GM12878 (cell line): ENCODE results near the gene SAPCD2. TPM values are rescaled to one million over a fixed set of nuclear protein-coding genes. Genes with fewer than 3 reads are reported as not detected.
A peak's percentile ranks its signal among the peaks of the same experiment; 100 is the strongest.

ENCODE experiments used
- ATAC-seq: fragments of 200-7000 bp; cut with Tn5 transposase; 3 replicates; pipeline ENCODE4 v1.9.1; 2020; ENCODE audit warnings: mild to moderate bottlenecking, moderate library complexity
- BruUV-seq: library from RNA; stranded (reverse); fragments of 400-500 nt; replicated peaks from 2 replicates; lab custom pipeline; 2021; lab: Mats Ljungman, UMichigan
- CTCF ChIA-PET: fragments of 300-600 bp; sonication (Branson Sonifier 250); formaldehyde crosslinking; extraction: SDS; loops from one replicate; lab custom pipeline; 2021; ENCODE audit warnings: inconsistent platforms; lab: Yijun Ruan, JAX
- POLR2A ChIA-PET: fragments of 350-600 bp; formaldehyde crosslinking; extraction: SDS; loops from one replicate; lab custom pipeline; 2021; ENCODE audit warnings: inconsistent platforms; lab: Charles Lee
- RAD21 ChIA-PET: fragments of 300-600 bp; sonication (Branson Sonifier 250); formaldehyde crosslinking; loops from one replicate; lab custom pipeline; 2023; ENCODE audit warnings: antibody characterized with exemption; ENCODE audit not compliant: unreplicated experiment; lab: Charles Lee
- SMC1A ChIA-PET: fragments of 300-600 bp; sonication (Branson Sonifier 250); formaldehyde crosslinking; loops from one replicate; lab custom pipeline; 2023; ENCODE audit not compliant: unreplicated experiment, uncharacterized antibody; lab: Charles Lee
- DNase-seq: peaks from one replicate; pipeline ENCODE4 v3.0.0-alpha.2; 2011; ENCODE audit warnings: low read depth, low spot score
- FAIRE-seq: peaks from 3 replicates; lab custom pipeline; 2011; peaks lifted over from hg19 to GRCh38; lab: Jason Lieb, UNC
- H2AFZ ChIP-seq: 2 replicates; pipeline ENCODE4 v1.6.0; 2011; ENCODE audit warnings: low read depth, low read length, control low read depth; ENCODE audit not compliant: control insufficient read depth
- H3K27ac ChIP-seq: 2 replicates; pipeline ENCODE4 v1.5.1; 2011; ENCODE audit warnings: control low read depth; ENCODE audit not compliant: control insufficient read depth, insufficient read depth
- H3K27me3 ChIP-seq, 2 experiments: replicated peaks in 1 of 2; 2 replicates each; pipeline versions ENCODE4 v1.6.0 to v1.6.1; 2011; ENCODE audit warnings: low read length in 1 of 2; ENCODE audit not compliant: control insufficient read depth in 2 of 2, insufficient read depth in 2 of 2
- H3K36me3 ChIP-seq, 2 experiments: 2 replicates each; pipeline ENCODE4 v1.5.1; 2011; ENCODE audit warnings: low read length in 1 of 2; ENCODE audit not compliant: control insufficient read depth in 2 of 2, insufficient read depth in 2 of 2
- H3K4me1 ChIP-seq: 2 replicates; pipeline ENCODE4 v1.6.1; 2011; ENCODE audit warnings: mild to moderate bottlenecking, low read length, moderate library complexity, mixed read lengths; ENCODE audit not compliant: control insufficient read depth, insufficient read depth
- H3K4me2 ChIP-seq: 2 replicates; pipeline ENCODE4 v1.6.0; 2011; ENCODE audit warnings: control low read depth; ENCODE audit not compliant: control insufficient read depth, insufficient read depth
- H3K4me3 ChIP-seq: fragments of 200-600 bp; sonication (generic); 2 replicates; pipeline ENCODE4 v1.5.1; 2016
- H3K79me2 ChIP-seq: 2 replicates; pipeline ENCODE4 v1.6.0; 2011; ENCODE audit warnings: low read length; ENCODE audit not compliant: control insufficient read depth, insufficient read depth
- H3K9ac ChIP-seq: 2 replicates; pipeline ENCODE4 v1.8.0; 2011; ENCODE audit warnings: low read length, control low read depth, mixed read lengths; ENCODE audit not compliant: control insufficient read depth, insufficient read depth
- H3K9me3 ChIP-seq: replicated peaks from 3 replicates; pipeline ENCODE4 v1.5.1; 2011; ENCODE audit warnings: mild to moderate bottlenecking, low read length; ENCODE audit not compliant: control insufficient read depth, insufficient read depth
- H4K20me1 ChIP-seq: 2 replicates; pipeline ENCODE4 v1.6.0; 2011; ENCODE audit not compliant: control insufficient read depth, insufficient read depth
- ASH2L ChIP-seq: fragments of 300-600, 200-600 bp; sonication (generic); IDR thresholded peaks from 2 replicates; pipeline ENCODE4 v1.6.1; 2017; ENCODE audit warnings: low read depth, mild to moderate bottlenecking, borderline replicate concordance
- BACH1 ChIP-seq: fragments of 450-650 bp; IDR thresholded peaks from 2 replicates; pipeline ENCODE4 v1.6.1; 2017; ENCODE audit warnings: mild to moderate bottlenecking, borderline replicate concordance
- CREM ChIP-seq: IDR thresholded peaks from 2 replicates; pipeline ENCODE4 v1.6.1; 2014; ENCODE audit warnings: antibody characterized with exemption, low read depth
- EGR1 ChIP-seq, 2 experiments: IDR thresholded peaks; 1 replicate in 1 of 2; 2 replicates in 1 of 2; pipeline ENCODE4 v1.6.1; 2011 to 2012; ENCODE audit warnings: low read depth in 2 of 2, low read length in 2 of 2, borderline replicate concordance in 1 of 2, mild to moderate bottlenecking in 1 of 2, moderate library complexity in 1 of 2
- FOXM1 ChIP-seq: IDR thresholded peaks from 2 replicates; pipeline ENCODE4 v1.6.1; 2012; ENCODE audit warnings: low read depth, mild to moderate bottlenecking, inconsistent platforms, low read length, moderate library complexity
- MTA3 ChIP-seq: IDR thresholded peaks from 2 replicates; pipeline ENCODE4 v1.6.1; 2012; ENCODE audit warnings: low read length, inconsistent platforms, borderline replicate concordance
- POLR2A ChIP-seq: IDR thresholded peaks from 2 replicates; pipeline ENCODE4 v1.6.1; 2011; ENCODE audit warnings: low read depth, mild to moderate bottlenecking, low read length
- RBBP5 ChIP-seq: fragments of 200-600 bp; sonication (generic); conservative IDR thresholded peaks from 2 replicates; pipeline ENCODE4 v1.6.1; 2016
- TAF1 ChIP-seq: IDR thresholded peaks from 2 replicates; pipeline ENCODE4 v1.6.1; 2011; ENCODE audit warnings: mild to moderate bottlenecking, low read depth, low read length, borderline replicate concordance
- YY1 ChIP-seq: IDR thresholded peaks from 2 replicates; pipeline ENCODE4 v1.6.1; 2011; ENCODE audit warnings: low read depth, mild to moderate bottlenecking, low read length
- WGBS: methylation state at CpG from one replicate; pipeline ENCODE4 v1.1.6; 2016; ENCODE audit warnings: low lambda C conversion rate; ENCODE audit not compliant: insufficient replicate concordance, insufficient coverage; ENCODE audit errors: missing lambda C conversion rate; 5-methylcytosine and 5-hydroxymethylcytosine counted together
- in situ Hi-C: fragments of 300-500 bp; cut with MboI; formaldehyde crosslinking; loops from 9 replicates; pipeline ENCODE4 v1.14.3; 2018; ENCODE audit warnings: mixed read lengths
- intact Hi-C: fragments of 100-400 bp; cut with micrococcal nuclease; formaldehyde crosslinking; loops from one replicate; pipeline ENCODE4 v1.14.2; 2022; ENCODE audit not compliant: unreplicated experiment
- polyA plus RNA-seq, 11 experiments: library from polyadenylated mRNA; depleted of rRNA in 4 of 11; unstranded in 6 of 11; stranded (reverse) in 5 of 11; fragments of >200 nt; fragmentation: Nextera tagmentation in 4 of 11; fragmentation: Illumina TruSeq in 1 of 11; extraction: Ambion mirVana in 4 of 11; extraction: Trizol in 1 of 11; gene quantifications; 1 replicate in 1 of 11; 2 replicates in 10 of 11; pipeline versions ENCODE4 v1.2.1 to v1.2.3, GENCODE V29; 2011 to 2016; ENCODE audit warnings: inconsistent platforms in 2 of 11, missing spikeins in 2 of 11, low read depth in 1 of 11
- total RNA-seq, 4 experiments: library from RNA; depleted of rRNA in 3 of 4; stranded (reverse); fragments of >200 nt in 3 of 4; fragmentation: Illumina TruSeq in 1 of 4; extraction: Trizol in 1 of 4; gene quantifications; 2 replicates each; pipeline versions ENCODE4 v1.2.1 to v1.2.3, GENCODE V29; 2013 to 2021
- TF ChIP-seq, protein P1 (sequence below): fragments of 450-650 bp; IDR thresholded peaks from 2 replicates; pipeline ENCODE4 v1.6.1; 2017; ENCODE audit warnings: low read depth, mild to moderate bottlenecking, moderate library complexity
- TF ChIP-seq, protein P2 (sequence below): IDR thresholded peaks from 2 replicates; pipeline ENCODE4 v1.6.1; 2012; ENCODE audit warnings: low read depth, low read length, improper control_type of control experiment

The SAPCD2 gene
- total and polyA plus RNA-seq, 10 of the 15 experiments (the other 5 are each of a cell fraction or from before 2014, with no cell fraction given) = 1.6 to 35.2 (median 7.2) TPM

DNA sequence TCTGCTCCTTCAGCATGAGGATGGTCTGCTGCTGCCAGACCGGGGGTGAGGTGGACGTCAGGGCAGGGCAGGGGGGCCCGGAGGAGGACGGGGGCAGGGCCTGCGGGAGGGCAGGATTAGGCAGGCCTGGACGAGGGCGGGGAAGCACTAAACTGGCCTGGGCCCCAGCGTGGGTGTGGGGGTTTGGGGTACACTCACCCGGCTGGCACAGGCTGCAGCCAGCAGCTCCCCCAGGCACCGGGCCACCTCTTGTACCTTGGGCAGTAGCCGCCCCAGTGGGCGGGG, 5.5 kb downstream of the SAPCD2 start:
- in situ Hi-C loops = no loop called here
- WGBS = 77% methylated on average over 8 of the region's 12 CpGs
- no TSS peak for BruUV-seq
- H3K27me3 ChIP-seq = no peaks in the 10 kb centered on the region
- H3K4me2 ChIP-seq = no peak overlapping the region
- no peaks in the 10 kb centered on the region for H3K9me3 ChIP-seq
- H3K36me3 ChIP-seq = no peaks in the 10 kb centered on the region; a peak in 2 of 4 replicates
- H3K9ac ChIP-seq = no peak overlapping the region
- ATAC-seq (no peak), FAIRE-seq (no peak), DNase-seq (no peak)
- no peak overlapping the region for H2AFZ ChIP-seq
- CTCF ChIA-PET = interaction anchor here (0.8 to 6.4 kb wide), 4 partner anchors 17 to 278 kb away, joined by 3 to 81 read pairs (median 17); partner anchors contain the start of genes MAN1B1 and NPDC1
- RAD21 ChIA-PET = interaction anchor here (3.1 kb wide), 1 partner anchor 18 kb away, joined by 18 read pairs; the partner anchor contains the start of gene NPDC1
- no peak for TF ChIP-seq TAF1
- intact Hi-C loops = loop anchor here (1.0 to 5.0 kb wide), 3 partner anchors 16 to 278 kb away; no protein-coding TSS in a partner anchor
- H3K79me2 ChIP-seq = peaks cover 7% of the 10 kb centered on the region
- H3K4me3 ChIP-seq = no peak overlapping the region
- SMC1A ChIA-PET = interaction anchor here (1.1 to 1.2 kb wide), 2 partner anchors 31 to 117 kb away, joined by 3 to 4 read pairs; no protein-coding TSS in a partner anchor
- H3K27ac ChIP-seq = no peak overlapping the region
- H4K20me1 ChIP-seq = no peaks in the 10 kb centered on the region
- H3K4me1 ChIP-seq = peaks cover 18% of the 10 kb centered on the region
- POLR2A ChIA-PET = no interaction called here

DNA sequence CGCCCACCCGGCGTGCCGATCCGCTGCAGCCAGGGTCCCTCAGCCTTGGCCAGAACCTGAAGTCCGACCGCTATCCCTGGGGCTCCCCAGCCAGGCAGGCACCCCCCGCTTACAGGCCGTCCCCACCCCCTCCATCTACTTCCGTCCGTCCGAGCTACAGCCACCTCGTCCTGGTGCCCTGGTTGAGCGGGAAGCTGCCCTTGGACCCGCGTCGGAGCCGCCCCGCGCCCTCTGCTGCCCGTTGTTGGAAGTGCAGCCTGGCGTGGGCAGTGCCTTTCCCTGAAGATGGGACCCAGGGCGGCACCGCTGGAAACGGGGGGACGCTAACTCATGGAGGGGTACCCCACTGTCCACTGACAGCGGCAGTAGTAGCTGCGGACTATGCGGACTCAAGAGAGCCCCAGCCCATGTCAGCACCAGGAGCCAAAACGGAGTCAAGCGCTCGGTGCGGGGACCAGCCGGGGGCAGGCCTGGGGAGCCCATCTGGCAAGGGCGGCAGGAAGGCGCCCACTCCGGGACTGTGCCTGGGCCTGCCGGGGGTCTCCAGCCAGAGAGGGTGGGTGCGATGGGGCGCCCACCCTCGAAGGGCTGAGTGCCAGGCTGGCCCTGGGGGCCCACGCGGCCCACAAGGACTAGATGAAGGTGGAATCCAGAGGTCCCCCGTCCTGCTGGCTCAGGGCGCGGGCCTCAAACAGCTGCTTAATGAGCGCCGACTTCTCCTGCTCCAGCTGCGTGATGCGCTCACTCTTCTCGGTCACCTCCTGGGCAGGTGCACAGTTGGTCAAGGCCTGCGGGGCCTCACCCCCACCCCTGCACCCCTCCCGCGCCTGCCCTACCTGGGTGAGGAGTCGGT, 6.1 kb downstream of the SAPCD2 start:
- no peak for DNase-seq
- H3K27ac ChIP-seq = no peak overlapping the region
- ChIA-PET CTCF (interaction anchor here (0.6 to 6.4 kb wide), 16 partner anchors 9 to 276 kb away, joined by 3 to 81 read pairs (median 4); partner anchors contain the start of genes MAN1B1 and NPDC1), RAD21 (interaction anchor here (1.0 to 3.1 kb wide), 3 partner anchors 15 to 87 kb away, joined by 6 to 18 read pairs (median 6); partner anchors contain the start of gene NPDC1), POLR2A (no interaction called here), SMC1A (interaction anchor here (1.0 to 1.2 kb wide), 3 partner anchors 29 to 117 kb away, joined by 3 to 4 read pairs (median 3); no protein-coding TSS in a partner anchor)
- no peaks in the 10 kb centered on the region for H3K9me3 ChIP-seq
- peak; percentile 49 for ATAC-seq
- H3K4me3 ChIP-seq = no peak overlapping the region
- in situ Hi-C loops = no loop called here
- H4K20me1 ChIP-seq = no peaks in the 10 kb centered on the region
- H3K79me2 ChIP-seq = peaks cover 3% of the 10 kb centered on the region
- intact Hi-C loops = loop anchor here (1.0 kb wide), 2 partner anchors 15 to 277 kb away; no protein-coding TSS in a partner anchor
- H3K27me3 ChIP-seq = no peaks in the 10 kb centered on the region
- H3K4me1 ChIP-seq = peaks cover 15% of the 10 kb centered on the region
- no peak overlapping the region for H3K9ac ChIP-seq
- no peak overlapping the region for H2AFZ ChIP-seq
- BruUV-seq = no TSS peak
- 54% methylated on average over 52 of the region's 55 CpGs for WGBS
- FAIRE-seq = no peak
- no peaks in the 10 kb centered on the region; a peak in 2 of 4 replicates for H3K36me3 ChIP-seq
- no peak overlapping the region for H3K4me2 ChIP-seq
- TF ChIP-seq BACH1 (no peak), POLR2A (no peak), YY1 (peak; percentile 51; the same call in 1 of the 2 replicates), ASH2L (no peak), FOXM1 (no peak), RBBP5 (no peak), CREM (0 out of 2 replicates have a peak, but pooled peaks have one; percentile 18), EGR1 (IDR thresholded peaks at IDR 0.05; ENCODE audit: borderline replicate concordance in 1 of 2, low read depth in 2 of 2, low read length in 2 of 2) (peak in 1 of 2 experiments; percentile 58; a peak in 2 of 3 replicates), MTA3 (no peak)
- TF ChIP-seq, protein P1, sequence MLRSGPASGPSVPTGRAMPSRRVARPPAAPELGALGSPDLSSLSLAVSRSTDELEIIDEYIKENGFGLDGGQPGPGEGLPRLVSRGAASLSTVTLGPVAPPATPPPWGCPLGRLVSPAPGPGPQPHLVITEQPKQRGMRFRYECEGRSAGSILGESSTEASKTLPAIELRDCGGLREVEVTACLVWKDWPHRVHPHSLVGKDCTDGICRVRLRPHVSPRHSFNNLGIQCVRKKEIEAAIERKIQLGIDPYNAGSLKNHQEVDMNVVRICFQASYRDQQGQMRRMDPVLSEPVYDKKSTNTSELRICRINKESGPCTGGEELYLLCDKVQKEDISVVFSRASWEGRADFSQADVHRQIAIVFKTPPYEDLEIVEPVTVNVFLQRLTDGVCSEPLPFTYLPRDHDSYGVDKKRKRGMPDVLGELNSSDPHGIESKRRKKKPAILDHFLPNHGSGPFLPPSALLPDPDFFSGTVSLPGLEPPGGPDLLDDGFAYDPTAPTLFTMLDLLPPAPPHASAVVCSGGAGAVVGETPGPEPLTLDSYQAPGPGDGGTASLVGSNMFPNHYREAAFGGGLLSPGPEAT = no peak
- TF ChIP-seq, protein P2, sequence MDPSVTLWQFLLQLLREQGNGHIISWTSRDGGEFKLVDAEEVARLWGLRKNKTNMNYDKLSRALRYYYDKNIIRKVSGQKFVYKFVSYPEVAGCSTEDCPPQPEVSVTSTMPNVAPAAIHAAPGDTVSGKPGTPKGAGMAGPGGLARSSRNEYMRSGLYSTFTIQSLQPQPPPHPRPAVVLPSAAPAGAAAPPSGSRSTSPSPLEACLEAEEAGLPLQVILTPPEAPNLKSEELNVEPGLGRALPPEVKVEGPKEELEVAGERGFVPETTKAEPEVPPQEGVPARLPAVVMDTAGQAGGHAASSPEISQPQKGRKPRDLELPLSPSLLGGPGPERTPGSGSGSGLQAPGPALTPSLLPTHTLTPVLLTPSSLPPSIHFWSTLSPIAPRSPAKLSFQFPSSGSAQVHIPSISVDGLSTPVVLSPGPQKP = no peak
